Peyer's patch (tissue), 4 donors: ENCODE data around the gene TLCD3A. TPM values are rescaled to one million over a fixed set of nuclear protein-coding genes. Genes with fewer than 3 reads are reported as not detected.
A peak's percentile ranks its signal among the peaks of the same experiment; 100 is the strongest.
"Not testable (repeated sequence)": the region's sequence is repeated elsewhere in the genome, so short reads cannot be mapped to it uniquely, and the experiment has no call there.

Experiments used
- DNase-seq, 3 donors: peaks; one replicate each; pipeline ENCODE4 v3.0.0-alpha.2; 2017 to 2019
- H3K27ac ChIP-seq, 4 donors: fragments of 200-600 bp; sonication (generic); one replicate each; pipeline ENCODE4 v1.5.1; 2016 to 2019
- H3K27me3 ChIP-seq, 2 donors: fragments of 200-600 bp; sonication (generic); one replicate each; pipeline ENCODE4 v1.5.1; 2019
- H3K36me3 ChIP-seq, 3 donors: fragments of 200-600 bp; sonication (generic); one replicate each; pipeline ENCODE4 v1.5.1; 2016 to 2019
- H3K4me1 ChIP-seq, 4 donors: fragments of 200-600 bp; sonication (generic); one replicate each; pipeline ENCODE4 v1.5.1; 2016 to 2019
- H3K4me3 ChIP-seq, 4 donors: fragments of 200-600 bp; sonication (generic); 1 replicate in 3 of 4; 2 replicates in 1 of 4; pipeline ENCODE4 v1.5.1; 2016 to 2019; ENCODE audit warnings: mild to moderate bottlenecking in 1 of 4
- H3K9me3 ChIP-seq, 4 donors: fragments of 200-600 bp; sonication (generic); one replicate each; pipeline ENCODE4 v1.5.1; 2016 to 2019; ENCODE audit warnings: mild to moderate bottlenecking in 1 of 4
- POLR2A ChIP-seq, 2 donors: fragments of 450-650 bp; IDR thresholded peaks; one replicate each; pipeline ENCODE4 v1.5.1; 2017; ENCODE audit warnings: antibody characterized with exemption in 2 of 2, mild to moderate bottlenecking in 2 of 2, moderate library complexity in 2 of 2
- total RNA-seq, 4 donors: library from RNA; depleted of rRNA; stranded (reverse); fragments of >200 nt; gene quantifications; one replicate each; pipeline ENCODE4 v1.1.0, GENCODE V29; 2016
- TF ChIP-seq, protein P1 (sequence below), 6 experiments: fragments of 450-650 bp in 4 of 6; fragments of 200-600 bp in 2 of 6; sonication (generic) in 1 of 6; IDR thresholded peaks; one replicate each; pipeline ENCODE4 v1.5.1; 2017 to 2019; ENCODE audit warnings: antibody characterized with exemption in 6 of 6, mild to moderate bottlenecking in 3 of 6, moderate library complexity in 1 of 6

TLCD3A gene
- total RNA-seq, 4 donors from 2014 or later = 7.4 to 32.0 (median 9.4) TPM

DNA sequence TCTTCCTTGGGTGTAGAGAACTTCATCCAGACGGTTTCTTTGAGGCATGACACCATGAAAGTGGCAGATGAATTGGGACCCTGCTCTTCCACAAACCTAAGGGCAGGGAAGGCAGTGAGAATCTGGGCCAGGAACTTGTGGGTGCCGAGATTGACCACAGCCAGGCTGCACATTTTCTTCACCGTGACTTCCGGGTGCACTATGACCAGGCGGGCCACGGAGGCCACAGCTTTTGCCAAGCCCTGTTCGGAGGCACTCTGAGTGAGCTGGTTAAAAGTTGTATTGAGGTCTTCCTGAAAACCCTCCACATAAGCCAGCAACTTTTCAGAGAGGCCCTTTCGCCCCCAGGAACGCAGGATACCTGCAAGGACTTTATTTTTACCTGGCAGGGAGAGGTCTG, 13.8 kb downstream of the TLCD3A start:
- H3K36me3 ChIP-seq = peaks cover 0 to 49% (median 0%) of the 10 kb centered on the region in 3 donors
- no peaks in the 10 kb centered on the region for H3K27me3 ChIP-seq
- H3K9me3 ChIP-seq = no peaks in the 10 kb centered on the region
- H3K4me1 ChIP-seq = peaks cover 0 to 11% (median 8%) of the 10 kb centered on the region in 4 donors
- H3K27ac ChIP-seq = no peak overlapping the region
- TF ChIP-seq, protein P1, sequence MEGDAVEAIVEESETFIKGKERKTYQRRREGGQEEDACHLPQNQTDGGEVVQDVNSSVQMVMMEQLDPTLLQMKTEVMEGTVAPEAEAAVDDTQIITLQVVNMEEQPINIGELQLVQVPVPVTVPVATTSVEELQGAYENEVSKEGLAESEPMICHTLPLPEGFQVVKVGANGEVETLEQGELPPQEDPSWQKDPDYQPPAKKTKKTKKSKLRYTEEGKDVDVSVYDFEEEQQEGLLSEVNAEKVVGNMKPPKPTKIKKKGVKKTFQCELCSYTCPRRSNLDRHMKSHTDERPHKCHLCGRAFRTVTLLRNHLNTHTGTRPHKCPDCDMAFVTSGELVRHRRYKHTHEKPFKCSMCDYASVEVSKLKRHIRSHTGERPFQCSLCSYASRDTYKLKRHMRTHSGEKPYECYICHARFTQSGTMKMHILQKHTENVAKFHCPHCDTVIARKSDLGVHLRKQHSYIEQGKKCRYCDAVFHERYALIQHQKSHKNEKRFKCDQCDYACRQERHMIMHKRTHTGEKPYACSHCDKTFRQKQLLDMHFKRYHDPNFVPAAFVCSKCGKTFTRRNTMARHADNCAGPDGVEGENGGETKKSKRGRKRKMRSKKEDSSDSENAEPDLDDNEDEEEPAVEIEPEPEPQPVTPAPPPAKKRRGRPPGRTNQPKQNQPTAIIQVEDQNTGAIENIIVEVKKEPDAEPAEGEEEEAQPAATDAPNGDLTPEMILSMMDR (IDR thresholded peaks at IDR 0.05) = no peak
- no peak for TF ChIP-seq POLR2A (IDR thresholded peaks at IDR 0.05)
- H3K4me3 ChIP-seq = no peak overlapping the region
- DNase-seq = no peak

DNA sequence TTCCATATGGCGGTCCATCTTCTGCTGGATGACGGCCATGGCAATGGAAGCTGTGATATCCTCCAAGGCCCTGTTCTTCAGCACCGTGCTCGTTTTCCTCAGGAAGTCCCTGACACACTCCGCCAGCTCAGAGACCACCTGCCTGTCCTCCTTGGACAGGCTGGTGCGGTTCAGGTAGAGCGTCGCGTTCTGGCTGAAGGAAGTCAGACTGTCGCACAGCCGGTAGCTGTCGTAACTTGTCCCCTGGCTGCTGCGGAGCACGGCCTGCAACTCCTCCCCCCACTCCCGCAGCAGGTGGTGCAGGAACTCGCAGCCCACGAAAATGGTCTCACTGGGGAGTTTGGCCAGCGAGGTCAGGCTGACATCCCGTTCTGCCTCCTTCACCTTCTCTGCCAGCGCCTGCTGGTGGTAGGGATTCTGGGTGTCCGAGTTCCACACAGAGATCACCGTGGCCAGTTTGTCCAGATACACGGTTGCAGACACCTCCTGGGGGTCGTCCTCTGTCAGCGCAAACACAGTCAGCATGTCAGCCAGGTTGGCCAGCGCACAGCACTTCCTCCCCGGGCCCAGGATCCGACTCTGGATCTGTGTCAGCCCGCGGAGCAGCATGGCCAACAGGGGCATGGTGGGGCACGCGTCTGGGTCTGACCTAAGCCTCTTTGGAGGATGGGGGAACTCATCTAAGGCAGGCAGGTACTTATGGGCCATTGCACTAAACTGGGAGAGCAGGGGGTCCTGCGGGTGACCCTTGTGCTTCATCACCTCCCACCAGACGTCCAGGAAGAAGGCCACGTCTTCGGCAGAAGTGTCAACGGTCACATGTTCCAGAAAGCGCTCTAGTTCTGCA, 14.6 kb downstream of the TLCD3A start:
- no peak for TF ChIP-seq POLR2A (IDR thresholded peaks at IDR 0.05)
- TF ChIP-seq, protein P1 (IDR thresholded peaks at IDR 0.05) = no peak

DNA sequence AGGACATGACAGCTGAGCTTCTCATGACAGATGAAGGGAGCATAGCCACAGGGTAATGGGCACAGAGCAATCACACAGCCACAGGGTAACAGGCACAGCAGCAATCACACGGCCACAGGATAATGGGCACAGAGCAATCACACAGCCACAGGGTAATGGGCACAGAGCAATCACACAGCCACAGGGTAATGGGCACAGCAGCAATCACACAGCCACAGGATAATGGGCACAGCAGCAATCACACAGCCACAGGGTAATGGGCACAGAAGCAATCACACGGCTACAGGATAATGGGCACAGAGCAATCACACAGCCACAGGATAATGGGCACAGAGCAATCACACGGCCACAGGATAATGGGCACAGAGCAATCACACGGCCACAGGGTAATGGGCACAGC, 16.2 kb downstream of the TLCD3A start:
- not testable (repeated sequence) for DNase-seq
- peaks cover 0 to 12% (median 10%) of the 10 kb centered on the region in 4 donors for H3K4me1 ChIP-seq

More for the DNA sequence above, 14.6 kb downstream of the TLCD3A start:
- no peaks in the 10 kb centered on the region for H3K27me3 ChIP-seq
- no peaks in the 10 kb centered on the region for H3K9me3 ChIP-seq
- H3K36me3 ChIP-seq = peaks cover 0 to 41% (median 0%) of the 10 kb centered on the region in 3 donors
- no peak overlapping the region for H3K27ac ChIP-seq
- no peak overlapping the region for H3K4me3 ChIP-seq
- DNase-seq = no peak
- peaks cover 0 to 12% (median 10%) of the 10 kb centered on the region in 4 donors for H3K4me1 ChIP-seq

DNA sequence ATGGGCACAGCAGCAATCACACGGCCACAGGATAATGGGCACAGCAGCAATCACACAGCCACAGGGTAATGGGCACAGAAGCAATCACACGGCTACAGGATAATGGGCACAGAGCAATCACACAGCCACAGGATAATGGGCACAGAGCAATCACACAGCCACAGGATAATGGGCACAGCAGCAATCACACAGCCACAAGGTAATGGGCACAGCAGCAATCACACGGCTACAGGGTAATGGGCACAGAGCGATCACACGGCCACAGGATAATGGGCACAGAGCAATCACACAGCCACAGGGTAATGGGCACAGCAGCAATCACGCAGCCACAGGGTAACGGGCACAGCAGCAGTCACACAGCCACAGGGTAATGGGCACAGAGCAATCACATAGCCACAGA, 17.0 kb downstream of the TLCD3A start:
- not testable (repeated sequence) for H3K4me3 ChIP-seq, H3K27ac ChIP-seq, H3K9me3 ChIP-seq, H3K27me3 ChIP-seq, DNase-seq
- H3K4me1 ChIP-seq = peaks cover 0 to 12% (median 10%) of the 10 kb centered on the region in 4 donors
- peaks cover 0 to 35% (median 0%) of the 10 kb centered on the region in 3 donors for H3K36me3 ChIP-seq

More for the DNA sequence above, 16.2 kb downstream of the TLCD3A start:
- H3K36me3 ChIP-seq = peaks cover 0 to 36% (median 0%) of the 10 kb centered on the region in 3 donors
- H3K27me3 ChIP-seq, H3K9me3 ChIP-seq, H3K4me3 ChIP-seq, H3K27ac ChIP-seq: not testable (repeated sequence)

DNA sequence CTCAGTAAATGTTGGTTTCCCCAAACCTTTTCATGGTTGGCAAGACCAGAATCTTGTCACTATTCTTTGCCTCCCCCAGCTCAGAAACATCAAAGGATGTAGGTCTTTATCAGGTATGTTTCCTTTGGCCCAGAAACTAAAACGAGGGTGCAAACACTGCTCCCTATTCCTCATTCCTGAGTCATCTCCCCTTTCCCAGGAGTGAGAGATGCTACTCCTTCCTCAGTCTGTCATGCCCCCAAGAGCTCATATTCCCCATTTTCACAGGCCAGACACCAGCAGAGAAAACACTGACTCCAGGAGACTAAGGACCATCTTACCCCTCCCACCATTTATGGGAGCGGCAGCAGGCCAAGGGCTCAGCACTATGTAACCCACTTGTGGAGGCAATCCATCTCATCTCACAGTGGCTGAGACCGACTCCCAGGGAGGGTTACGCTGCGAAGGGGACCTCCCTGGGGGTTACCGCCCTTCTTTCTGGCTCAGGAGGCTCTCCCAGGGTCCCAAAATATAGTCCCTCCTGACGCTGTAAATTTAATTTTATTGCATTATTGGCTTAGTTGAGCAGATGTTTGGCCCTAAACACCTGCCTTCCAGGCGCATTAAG, 18.1 kb downstream of the TLCD3A start:
- TF ChIP-seq, protein P1 (IDR thresholded peaks at IDR 0.05) = no peak
- no peak for TF ChIP-seq POLR2A (IDR thresholded peaks at IDR 0.05)
- Histone ChIP-seq H3K27ac (no peak overlapping the region), H3K4me3 (peak overlapping the region in 3 of 4 donors; percentile 85 to 96 (median 88)), H3K9me3 (no peaks in the 10 kb centered on the region), H3K36me3 (peaks cover 0 to 23% (median 0%) of the 10 kb centered on the region in 3 donors), H3K27me3 (no peaks in the 10 kb centered on the region), H3K4me1 (peaks cover 0 to 12% (median 10%) of the 10 kb centered on the region in 4 donors)
- DNase-seq = no peak

DNA sequence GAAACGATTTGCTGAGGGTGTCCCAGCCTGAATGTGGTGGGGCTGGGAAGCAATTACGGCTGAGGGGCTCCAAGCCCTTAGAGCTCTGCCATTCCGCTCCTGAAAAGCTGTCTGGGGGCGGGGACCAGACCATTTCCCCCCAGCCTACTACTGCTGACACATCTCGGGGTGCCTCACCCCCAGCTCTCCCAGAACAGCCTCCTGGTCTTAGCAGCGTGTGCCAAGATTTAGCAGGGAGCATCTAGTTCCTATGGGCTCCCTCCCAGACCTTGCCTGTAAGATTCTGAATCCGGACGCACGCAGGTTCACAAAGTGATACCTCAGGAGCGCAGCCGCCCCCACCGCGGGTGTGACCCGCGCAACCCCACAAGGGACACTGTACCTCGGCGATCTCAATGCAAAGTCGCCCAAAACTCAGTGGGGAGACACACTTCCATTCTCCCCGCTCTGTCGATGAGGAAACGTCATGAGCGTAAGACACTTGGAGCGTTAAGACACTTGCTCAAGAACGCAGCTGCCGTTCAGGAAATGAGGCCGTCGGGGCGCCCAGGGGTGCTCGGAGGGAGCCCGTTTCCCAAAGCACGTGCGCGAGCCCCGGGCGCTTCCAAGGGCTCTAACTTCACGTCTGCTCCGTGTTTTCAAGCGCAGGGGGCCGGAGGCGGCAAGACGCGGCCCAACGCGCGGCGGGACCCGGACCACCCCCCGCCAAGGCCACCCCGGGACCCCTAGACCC, 19.0 kb downstream of the TLCD3A start:
- Histone ChIP-seq H3K27ac (peak overlapping the region; percentile 66 to 87 (median 82)), H3K36me3 (peaks cover 0 to 15% (median 0%) of the 10 kb centered on the region in 3 donors), H3K4me1 (peaks cover 0 to 12% (median 10%) of the 10 kb centered on the region in 4 donors), H3K4me3 (peak overlapping the region; percentile 85 to 96 (median 89)), H3K9me3 (no peaks in the 10 kb centered on the region), H3K27me3 (no peaks in the 10 kb centered on the region)
- DNase-seq = peak; percentile 49 to 68 (median 66)
- TF ChIP-seq POLR2A (IDR thresholded peaks at IDR 0.05) = no peak
- TF ChIP-seq, protein P1 (IDR thresholded peaks at IDR 0.05) = no peak
